Upper lobe of left lung (tissue), 4 donors: ENCODE data around the gene PPP2R3B.

Experiments used
- EP300 ChIP-seq, 4 donors: sonication (generic); formaldehyde crosslinking; IDR thresholded peaks; one replicate each; pipeline ENCODE4 v1.5.1; 2017; ENCODE audit warnings: antibody characterized with exemption in 4 of 4, control low read depth in 2 of 4
- POLR2A ChIP-seq, 4 donors: fragments of 450-650 bp; IDR thresholded peaks; one replicate each; pipeline ENCODE4 v1.5.1; 2016 to 2017; ENCODE audit warnings: antibody characterized with exemption in 4 of 4, mild to moderate bottlenecking in 2 of 4
- POLR2AphosphoS5 ChIP-seq, 2 donors: sonication (generic); formaldehyde crosslinking; IDR thresholded peaks; one replicate each; pipeline ENCODE4 v1.5.1; 2017; ENCODE audit warnings: antibody characterized with exemption in 2 of 2
- TF ChIP-seq, protein P1 (sequence below), 6 experiments: fragments of 450-650 bp in 4 of 6; fragments of 200-600 bp in 2 of 6; sonication (generic) in 2 of 6; IDR thresholded peaks; one replicate each; pipeline ENCODE4 v1.5.1; 2016 to 2019; ENCODE audit warnings: antibody characterized with exemption in 6 of 6

DNA sequence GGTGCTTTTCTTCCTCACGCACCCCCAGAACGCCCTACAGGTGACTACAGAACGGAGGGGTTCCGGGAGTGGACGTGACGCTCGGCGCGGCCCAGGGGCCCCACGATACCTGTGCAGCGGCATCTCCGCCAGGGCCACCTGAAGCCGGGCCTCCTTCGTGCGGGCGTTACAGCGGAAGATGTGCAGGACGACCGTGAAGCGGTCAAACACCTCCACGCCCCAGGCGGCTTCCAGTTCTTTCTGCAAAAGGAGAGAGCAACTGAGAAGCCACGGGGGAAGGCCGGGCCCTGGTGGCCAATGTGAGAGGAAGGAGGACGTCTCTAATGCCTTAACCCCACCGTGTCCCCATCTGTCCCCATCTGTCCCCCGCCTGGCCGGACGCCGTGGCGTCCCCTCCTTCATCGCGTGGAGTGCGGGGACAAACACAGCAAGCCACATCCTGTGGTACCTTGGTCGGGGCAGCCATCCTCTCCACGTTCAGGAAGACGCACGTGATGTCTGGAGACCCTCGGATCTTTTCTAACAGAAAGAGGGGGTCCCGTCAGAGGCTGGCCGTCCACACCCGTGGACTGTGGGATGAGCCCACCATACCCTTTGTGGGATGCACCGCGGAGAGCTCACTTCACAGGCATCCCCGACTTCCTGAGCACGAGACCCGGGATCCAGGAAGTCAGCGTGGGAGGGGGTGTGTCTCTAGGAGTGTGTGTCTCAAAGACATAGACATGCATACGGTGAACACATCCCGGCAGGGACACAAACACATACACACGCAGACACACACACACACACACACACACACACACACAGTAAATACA lies 71.7 kb downstream of the PPP2R3B start:
- TF ChIP-seq, protein P1, sequence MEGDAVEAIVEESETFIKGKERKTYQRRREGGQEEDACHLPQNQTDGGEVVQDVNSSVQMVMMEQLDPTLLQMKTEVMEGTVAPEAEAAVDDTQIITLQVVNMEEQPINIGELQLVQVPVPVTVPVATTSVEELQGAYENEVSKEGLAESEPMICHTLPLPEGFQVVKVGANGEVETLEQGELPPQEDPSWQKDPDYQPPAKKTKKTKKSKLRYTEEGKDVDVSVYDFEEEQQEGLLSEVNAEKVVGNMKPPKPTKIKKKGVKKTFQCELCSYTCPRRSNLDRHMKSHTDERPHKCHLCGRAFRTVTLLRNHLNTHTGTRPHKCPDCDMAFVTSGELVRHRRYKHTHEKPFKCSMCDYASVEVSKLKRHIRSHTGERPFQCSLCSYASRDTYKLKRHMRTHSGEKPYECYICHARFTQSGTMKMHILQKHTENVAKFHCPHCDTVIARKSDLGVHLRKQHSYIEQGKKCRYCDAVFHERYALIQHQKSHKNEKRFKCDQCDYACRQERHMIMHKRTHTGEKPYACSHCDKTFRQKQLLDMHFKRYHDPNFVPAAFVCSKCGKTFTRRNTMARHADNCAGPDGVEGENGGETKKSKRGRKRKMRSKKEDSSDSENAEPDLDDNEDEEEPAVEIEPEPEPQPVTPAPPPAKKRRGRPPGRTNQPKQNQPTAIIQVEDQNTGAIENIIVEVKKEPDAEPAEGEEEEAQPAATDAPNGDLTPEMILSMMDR (IDR thresholded peaks at IDR 0.05) = no peak
- TF ChIP-seq POLR2AphosphoS5 (IDR thresholded peaks at IDR 0.05) (no peak), POLR2A (IDR thresholded peaks at IDR 0.05) (no peak), EP300 (IDR thresholded peaks at IDR 0.05) (no peak)
